H9 (cell line): ENCODE data around the gene MGLL. TPM values are rescaled to one million over a fixed set of nuclear protein-coding genes. Genes with fewer than 3 reads are reported as not detected.

Experiments
- DNase-seq: peaks from one replicate; pipeline ENCODE4 v3.0.0-alpha.2; 2017
- H2AFZ ChIP-seq: one replicate; pipeline ENCODE4 v1.6.1; 2013; ENCODE audit warnings: mild to moderate bottlenecking, low read length, control low read depth, moderate library complexity
- H2AK5ac ChIP-seq: 2 replicates; pipeline ENCODE4 v1.6.1; 2013; ENCODE audit warnings: low read length, control low read depth, mixed read lengths; ENCODE audit not compliant: insufficient read length
- H2BK120ac ChIP-seq: one replicate; pipeline ENCODE4 v1.6.1; 2013; ENCODE audit warnings: low read depth, mild to moderate bottlenecking, low read length, control low read depth, inconsistent platforms; ENCODE audit not compliant: poor library complexity, severe bottlenecking
- H2BK12ac ChIP-seq: 2 replicates; pipeline ENCODE4 v1.6.1; 2013; ENCODE audit warnings: low read length, control low read depth, mixed read lengths, low read depth; ENCODE audit not compliant: insufficient read length
- H2BK15ac ChIP-seq: 2 replicates; pipeline ENCODE4 v1.6.1; 2013; ENCODE audit warnings: low read depth, low read length, control low read depth
- H2BK20ac ChIP-seq: one replicate; pipeline ENCODE4 v1.6.1; 2013; ENCODE audit warnings: low read depth, mild to moderate bottlenecking, low read length, control low read depth, inconsistent platforms; ENCODE audit not compliant: poor library complexity, severe bottlenecking
- H2BK5ac ChIP-seq: 2 replicates; pipeline ENCODE4 v1.6.1; 2013; ENCODE audit warnings: low read length, control low read depth, mixed read lengths; ENCODE audit not compliant: insufficient read length
- H3K14ac ChIP-seq: 2 replicates; pipeline ENCODE4 v1.6.1; 2013; ENCODE audit warnings: low read length, control low read depth; ENCODE audit not compliant: insufficient read depth
- H3K18ac ChIP-seq: 2 replicates; pipeline ENCODE4 v1.6.1; 2013; ENCODE audit warnings: low read depth, mild to moderate bottlenecking, mixed read lengths, low read length, control low read depth; ENCODE audit not compliant: insufficient read length
- H3K23ac ChIP-seq: 2 replicates; pipeline ENCODE4 v1.6.1; 2013; ENCODE audit warnings: low read length, control low read depth, mixed read lengths, low read depth; ENCODE audit not compliant: insufficient read length
- H3K23me2 ChIP-seq: 2 replicates; pipeline ENCODE4 v1.6.1; 2013; ENCODE audit warnings: low read depth, mild to moderate bottlenecking, mixed read lengths, low read length, control low read depth; ENCODE audit not compliant: insufficient read length, poor library complexity, severe bottlenecking
- H3K27ac ChIP-seq: 2 replicates; pipeline ENCODE4 v1.5.1; 2013; ENCODE audit warnings: low read length, control low read depth, mixed read lengths, low read depth; ENCODE audit not compliant: insufficient read length
- H3K27me3 ChIP-seq: 2 replicates; pipeline ENCODE4 v1.6.1; 2013; ENCODE audit warnings: low read length, control low read depth, inconsistent platforms; ENCODE audit not compliant: insufficient read depth
- H3K4ac ChIP-seq: 2 replicates; pipeline ENCODE4 v1.6.1; 2013; ENCODE audit warnings: low read depth, mild to moderate bottlenecking, control low read depth, inconsistent platforms, low read length, moderate library complexity
- H3K4me1 ChIP-seq: 2 replicates; pipeline ENCODE4 v1.6.1; 2013; ENCODE audit warnings: low read length, control low read depth, inconsistent platforms; ENCODE audit not compliant: insufficient read depth
- H3K4me2 ChIP-seq: 2 replicates; pipeline ENCODE4 v1.6.1; 2013; ENCODE audit warnings: low read length, control low read depth, mixed read lengths; ENCODE audit not compliant: insufficient read length, insufficient read depth
- H3K56ac ChIP-seq: 2 replicates; pipeline ENCODE4 v1.6.1; 2013; ENCODE audit warnings: low read depth, mild to moderate bottlenecking, mixed read lengths, low read length, control low read depth; ENCODE audit not compliant: insufficient read length
- H3K79me1 ChIP-seq: 2 replicates; pipeline ENCODE4 v1.6.1; 2013; ENCODE audit warnings: low read depth, mild to moderate bottlenecking, moderate library complexity, low read length, control low read depth, inconsistent platforms; ENCODE audit not compliant: insufficient read depth, poor library complexity, severe bottlenecking
- H3K79me2 ChIP-seq: 2 replicates; pipeline ENCODE4 v1.6.1; 2013; ENCODE audit warnings: low read length, control low read depth, inconsistent platforms; ENCODE audit not compliant: insufficient read depth
- H3K9ac ChIP-seq: 2 replicates; pipeline ENCODE4 v1.6.1; 2013; ENCODE audit warnings: low read length, control low read depth, mixed read lengths; ENCODE audit not compliant: insufficient read length; ENCODE audit errors: extremely low read depth
- H3K9me3 ChIP-seq: one replicate; pipeline ENCODE4 v1.6.1; 2013; ENCODE audit warnings: low read depth, low read length, inconsistent platforms; ENCODE audit not compliant: control insufficient read depth
- H3T11ph ChIP-seq: one replicate; pipeline ENCODE4 v1.6.1; 2013; ENCODE audit warnings: mild to moderate bottlenecking, low read length, control low read depth, inconsistent platforms
- H4K20me1 ChIP-seq: one replicate; pipeline ENCODE4 v1.6.1; 2013; ENCODE audit not compliant: control insufficient read depth, insufficient read length, insufficient read depth
- H4K5ac ChIP-seq: 2 replicates; pipeline ENCODE4 v1.6.1; 2013; ENCODE audit warnings: low read depth, mild to moderate bottlenecking, mixed read lengths, low read length, control low read depth; ENCODE audit not compliant: insufficient read length
- H4K8ac ChIP-seq: replicated peaks from 2 replicates; pipeline ENCODE4 v1.6.1; 2013; ENCODE audit warnings: low read length, control low read depth, mixed read lengths, low read depth; ENCODE audit not compliant: insufficient read length
- H4K91ac ChIP-seq: 2 replicates; pipeline ENCODE4 v1.6.1; 2013; ENCODE audit warnings: low read depth, mild to moderate bottlenecking, moderate library complexity, mixed read lengths, low read length, control low read depth; ENCODE audit not compliant: insufficient read length
- H3K27ac Mint-ChIP-seq, 3 experiments: 2 replicates in 2 of 3; 3 replicates in 1 of 3; pipeline ENCODE4 v1.8.0; 2020 to 2021; ENCODE audit warnings: mixed read lengths in 3 of 3, mild to moderate bottlenecking in 1 of 3, moderate library complexity in 1 of 3
- H3K27me3 Mint-ChIP-seq: 2 replicates; pipeline ENCODE4 v1.8.0; 2021; ENCODE audit warnings: low read depth, mild to moderate bottlenecking, moderate library complexity, mixed read lengths
- H3K36me3 Mint-ChIP-seq, 3 experiments: 2 replicates in 2 of 3; 3 replicates in 1 of 3; pipeline ENCODE4 v1.8.0; 2020 to 2021; ENCODE audit warnings: low read depth in 3 of 3, mixed read lengths in 3 of 3; ENCODE audit not compliant: insufficient read depth in 1 of 3
- H3K4me1 Mint-ChIP-seq, 2 experiments: 2 replicates each; pipeline ENCODE4 v1.8.0; 2020; ENCODE audit warnings: mixed read lengths in 2 of 2
- H3K4me3 Mint-ChIP-seq, 2 experiments: 2 replicates in 1 of 2; 3 replicates in 1 of 2; pipeline ENCODE4 v1.8.0; 2020 to 2021; ENCODE audit warnings: mild to moderate bottlenecking in 2 of 2, mixed read lengths in 2 of 2, moderate library complexity in 1 of 2
- H3K9me3 Mint-ChIP-seq, 2 experiments: 2 replicates in 1 of 2; 3 replicates in 1 of 2; pipeline ENCODE4 v1.8.0; 2020; ENCODE audit warnings: mild to moderate bottlenecking in 2 of 2, mixed read lengths in 2 of 2, moderate library complexity in 1 of 2
- CTCF ChIP-seq: fragments of 200-600 bp; sonication (generic); conservative IDR thresholded peaks from 3 replicates; pipeline ENCODE4 v1.8.0; 2021; ENCODE audit warnings: antibody characterized with exemption, mild to moderate bottlenecking
- WGBS: extraction: QIAGEN DNeasy Blood & Tissue Kit; methylation state at CpG from one replicate; pipeline ENCODE4 v1.1.7; 2013; ENCODE audit warnings: missing lambda C conversion rate, low lambda C conversion rate, mixed read lengths; ENCODE audit not compliant: insufficient read length; ENCODE audit errors: extremely low coverage; 5-methylcytosine and 5-hydroxymethylcytosine counted together
- total RNA-seq: library from RNA; stranded (reverse); gene quantifications from 2 replicates; pipeline ENCODE4 v1.2.1, GENCODE V29; 2021

MGLL gene
- total RNA-seq, 1 experiment from 2014 or later: 0.11 TPM

DNA sequence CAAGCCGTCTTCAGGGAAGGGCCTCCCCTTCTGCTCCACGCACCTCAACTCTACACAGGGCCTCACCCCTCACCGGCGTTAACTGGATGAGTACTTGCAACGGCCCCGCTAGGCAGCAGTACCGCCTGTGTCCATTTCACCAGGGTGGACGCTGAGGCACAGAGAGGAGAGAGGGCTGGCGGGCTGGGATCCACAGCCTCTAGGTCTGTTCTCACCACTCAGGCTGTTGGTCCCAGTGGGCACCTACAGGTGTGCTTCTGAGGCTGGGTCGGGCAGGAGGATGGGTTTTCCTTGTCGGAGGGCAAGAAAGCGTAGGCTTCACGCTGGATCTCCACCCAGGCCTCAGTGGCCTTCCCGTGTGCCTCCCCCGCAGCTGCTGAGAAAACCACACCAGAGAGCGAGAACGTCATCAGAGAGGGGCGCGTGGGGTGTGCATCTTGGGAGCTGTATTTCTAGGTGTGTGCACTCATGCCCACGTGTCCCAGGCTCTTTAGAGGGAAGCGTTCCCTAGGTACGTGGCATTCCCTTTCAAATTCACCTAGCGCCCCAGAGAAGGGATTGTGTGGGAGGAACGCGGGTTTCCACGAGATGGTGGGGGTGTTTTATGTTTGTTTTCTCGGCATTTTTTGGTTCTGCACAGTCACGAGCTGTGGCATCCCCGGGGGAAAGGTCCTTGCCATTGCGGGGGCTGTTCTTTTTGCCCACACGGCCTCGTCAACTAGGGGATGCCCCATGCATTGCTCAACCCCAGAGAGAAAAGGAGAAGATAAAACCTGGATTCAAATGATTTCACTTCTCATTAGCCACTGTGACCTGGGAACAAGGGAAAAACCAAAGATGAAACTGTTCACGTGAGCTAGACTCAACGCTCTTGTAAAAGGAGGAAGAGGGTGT lies 67.7 kb downstream of the MGLL start:
- Mint-ChIP-seq H3K27ac (peak overlapping the region in 1 of 3 experiments; percentile 57; a peak in 2 of 7 replicates), H3K4me3 (no peak overlapping the region), H3K4me1 (peaks cover 1 to 6% of the 10 kb centered on the region in 2 experiments; a peak in 3 of 4 replicates), H3K36me3 (no peaks in the 10 kb centered on the region), H3K9me3 (no peaks in the 10 kb centered on the region), H3K27me3 (peaks cover 8% of the 10 kb centered on the region)
- Histone ChIP-seq H3K23me2 (no peaks in the 10 kb centered on the region), H3K79me1 (no peaks in the 10 kb centered on the region), H3K9ac (no peak overlapping the region), H3K27ac (no peak overlapping the region), H2BK20ac (no peak overlapping the region), H2BK5ac (no peak overlapping the region), H3K4ac (no peak overlapping the region), H3K23ac (no peak overlapping the region), H2BK12ac (no peak overlapping the region), H3K9me3 (no peaks in the 10 kb centered on the region), H3K79me2 (no peaks in the 10 kb centered on the region), H3K4me1 (no peaks in the 10 kb centered on the region), H4K20me1 (no peaks in the 10 kb centered on the region), H3K27me3 (no peaks in the 10 kb centered on the region), H2AK5ac (no peak overlapping the region), H4K8ac (no peak overlapping the region), H3K18ac (no peak overlapping the region), H3K14ac (no peak overlapping the region), H2BK15ac (no peak overlapping the region), H3K56ac (no peak overlapping the region), H2BK120ac (no peak overlapping the region), H4K5ac (no peak overlapping the region), H3T11ph (no peak overlapping the region), H3K4me2 (no peak overlapping the region), H2AFZ (no peak overlapping the region), H4K91ac (no peak overlapping the region)
- DNase-seq: no peak
- TF ChIP-seq CTCF: no peak
- no CpG with 5 or more reads among the region's 34 CpGs for WGBS
